HG03066 (cell line): ENCODE results near the gene PLEKHA7.
"Not testable (repeated sequence)": the region's sequence is repeated elsewhere in the genome, so short reads cannot be mapped to it uniquely, and the experiment has no call there.

Experiments
- ATAC-seq: cut with Tn5 transposase; IDR thresholded peaks from one replicate; pipeline ENCODE4 v1.9.1; 2021; ENCODE audit warnings: low read depth; ENCODE audit not compliant: unreplicated experiment

PLEKHA7 gene

GRCh38 chr11:16977994-16978315 is 36.3 kb downstream of the PLEKHA7 start:
- ATAC-seq: no peak

GRCh38 chr11:16977136-16977993 is 36.8 kb downstream of the PLEKHA7 start:
- ATAC-seq: no peak

- ATAC-seq: no peak
Measured at GRCh38 chr11:16976379-16976778, 37.8 kb downstream of the PLEKHA7 start.

GRCh38 chr11:16975906-16976305 is 38.3 kb downstream of the PLEKHA7 start:
- ATAC-seq: no peak

- no peak for ATAC-seq
Measured at GRCh38 chr11:16973338-16973964, 40.8 kb downstream of the PLEKHA7 start.

GRCh38 chr11:16969010-16969999 is 44.9 kb downstream of the PLEKHA7 start:
- ATAC-seq: no peak

- ATAC-seq: no peak
Measured at GRCh38 chr11:16968196-16968595, 46.0 kb downstream of the PLEKHA7 start.

GRCh38 chr11:16966930-16967671 is 47.1 kb downstream of the PLEKHA7 start:
- ATAC-seq: no peak

- no peak for ATAC-seq
Measured at GRCh38 chr11:16964501-16964900, 49.7 kb downstream of the PLEKHA7 start.

GRCh38 chr11:16963316-16963876 is 50.8 kb downstream of the PLEKHA7 start:
- ATAC-seq: no peak

GRCh38 chr11:16962589-16962988 is 51.6 kb downstream of the PLEKHA7 start:
- ATAC-seq: not testable (repeated sequence)

GRCh38 chr11:16962146-16962545 is 52.1 kb downstream of the PLEKHA7 start:
- no peak for ATAC-seq

- ATAC-seq: no peak
Measured at GRCh38 chr11:16960250-16960649, 54.0 kb downstream of the PLEKHA7 start.

- ATAC-seq: no peak
Measured at GRCh38 chr11:16959602-16960001, 54.6 kb downstream of the PLEKHA7 start.

- no peak for ATAC-seq
Measured at GRCh38 chr11:16958833-16959232, 55.4 kb downstream of the PLEKHA7 start.

- ATAC-seq: no peak
Measured at GRCh38 chr11:16956538-16957153, 57.6 kb downstream of the PLEKHA7 start.

- ATAC-seq: no peak
Measured at GRCh38 chr11:16953663-16954062, 60.6 kb downstream of the PLEKHA7 start.

GRCh38 chr11:16946477-16947282 is 67.5 kb downstream of the PLEKHA7 start:
- ATAC-seq: peak; percentile 66
